GM18951 (cell line): ENCODE results near the gene ELK4.
A peak's percentile ranks its signal among the peaks of the same experiment; 100 is the strongest.
"Not testable (repeated sequence)": the region's sequence is repeated elsewhere in the genome, so short reads cannot be mapped to it uniquely, and the experiment has no call there.

ENCODE experiments used
- POLR2A ChIP-seq: IDR thresholded peaks from 4 replicates; pipeline ENCODE4 v1.6.1; 2011; ENCODE audit warnings: mild to moderate bottlenecking; ENCODE audit not compliant: insufficient read length, insufficient read depth; ENCODE audit errors: extremely low read depth
- in situ Hi-C: fragments of 300-500 bp; cut with MboI; formaldehyde crosslinking; loops from one replicate; pipeline ENCODE4 v1.12.0; 2022; ENCODE audit warnings: low sequenced_read_pairs, mixed read lengths, inconsistent platforms; ENCODE audit not compliant: unreplicated experiment

The ELK4 gene

GRCh38 chr1:205660361-205660760, 28.6 kb upstream of the ELK4 start:
- TF ChIP-seq POLR2A = no peak
- in situ Hi-C loops = loop anchor here (5.0 kb wide), 1 partner anchor 57 kb away; no protein-coding TSS in a partner anchor

DNA sequence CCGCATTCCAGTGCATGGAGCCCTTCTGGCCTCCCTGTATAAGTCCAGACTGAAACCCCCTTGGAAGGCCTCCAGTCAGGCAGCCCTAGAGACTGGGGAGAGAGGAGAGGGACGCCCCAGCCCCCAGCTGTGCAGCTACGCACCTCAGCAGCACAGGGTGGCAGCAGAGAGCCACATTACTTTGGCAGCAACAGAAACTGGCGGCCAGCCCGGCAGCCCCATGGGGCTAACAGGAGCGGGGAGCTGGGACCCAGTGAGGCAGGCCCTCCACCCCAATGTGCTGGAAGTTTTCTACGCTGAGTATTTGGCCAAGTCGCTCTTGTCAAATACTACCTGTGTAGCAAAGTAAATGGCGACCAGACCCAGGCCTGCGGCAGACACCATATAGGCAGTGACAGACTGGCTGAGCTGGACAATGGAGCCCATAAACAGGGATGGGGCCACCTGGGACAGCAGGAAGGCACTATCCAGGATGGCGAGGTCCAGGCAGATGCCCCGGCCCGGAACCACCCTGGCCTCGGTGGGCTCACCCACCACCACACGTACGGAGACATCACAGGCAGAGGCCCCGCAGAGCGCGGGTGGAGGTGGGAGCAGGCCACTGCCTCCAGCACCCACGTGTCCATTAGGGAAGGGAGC, 27.3 kb upstream of the ELK4 start:
- in situ Hi-C loops = loop anchor here (5.0 to 10.0 kb wide), 2 partner anchors 72 to 124 kb away; no protein-coding TSS in a partner anchor
- no peak for TF ChIP-seq POLR2A

GRCh38 chr1:205656236-205656635, 24.4 kb upstream of the ELK4 start:
- in situ Hi-C loops = loop anchor here (5.0 to 10.0 kb wide), 2 partner anchors 69 to 121 kb away; no protein-coding TSS in a partner anchor

GRCh38 chr1:205652984-205653383, 21.2 kb upstream of the ELK4 start:
- TF ChIP-seq POLR2A = no peak
- in situ Hi-C loops = loop anchor here (10.0 kb wide), 1 partner anchor 118 kb away; no protein-coding TSS in a partner anchor

More at GRCh38 chr1:205656236-205656635, 24.4 kb upstream of the ELK4 start:
- no peak for TF ChIP-seq POLR2A

DNA sequence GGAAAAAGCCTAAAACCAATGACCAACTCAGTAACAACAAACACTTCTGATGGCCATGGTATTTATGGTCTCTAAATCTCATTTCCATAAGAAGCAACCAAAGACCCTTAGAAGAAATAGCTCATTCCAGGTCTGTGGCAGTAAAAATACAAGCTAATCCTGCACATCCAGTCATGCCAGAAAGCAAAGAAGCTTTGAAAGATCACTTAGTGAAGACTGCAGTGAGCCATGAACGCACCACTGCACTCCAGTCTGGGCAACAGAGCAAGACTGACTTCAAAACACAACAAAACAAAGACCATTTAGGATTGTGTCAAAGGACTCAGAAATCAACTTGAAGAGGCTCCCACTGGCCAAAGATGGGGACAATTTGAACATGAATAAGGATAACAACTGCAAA, 18.4 kb upstream of the ELK4 start:
- TF ChIP-seq POLR2A = no peak
- in situ Hi-C loops = loop anchor here (10.0 kb wide), 1 partner anchor 115 kb away; no protein-coding TSS in a partner anchor

DNA sequence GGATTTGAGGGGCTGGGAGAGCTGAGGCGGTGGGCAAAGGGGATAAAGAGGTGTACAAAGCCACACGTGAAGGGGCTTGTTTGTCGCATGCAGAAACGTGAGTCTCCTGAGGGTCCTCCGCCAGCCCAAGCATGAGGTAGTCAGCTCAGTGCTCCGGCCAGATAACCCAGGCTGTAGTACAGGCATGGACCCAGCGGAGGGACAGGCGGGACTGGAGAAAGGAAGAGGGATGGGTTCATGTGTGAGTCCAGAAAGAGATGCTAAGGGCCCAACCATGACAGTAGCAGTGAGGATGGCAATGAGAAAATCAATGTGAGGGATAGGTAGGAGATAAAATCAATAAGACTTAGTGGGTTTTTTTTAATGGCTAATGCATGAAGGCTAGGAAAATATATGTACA, 13.7 kb upstream of the ELK4 start:
- no peak for TF ChIP-seq POLR2A
- in situ Hi-C loops = no loop called here

- no peak for TF ChIP-seq POLR2A
- in situ Hi-C loops = no loop called here
These were observed 11.0 kb upstream of the ELK4 start for GRCh38 chr1:205642679-205643307.

DNA sequence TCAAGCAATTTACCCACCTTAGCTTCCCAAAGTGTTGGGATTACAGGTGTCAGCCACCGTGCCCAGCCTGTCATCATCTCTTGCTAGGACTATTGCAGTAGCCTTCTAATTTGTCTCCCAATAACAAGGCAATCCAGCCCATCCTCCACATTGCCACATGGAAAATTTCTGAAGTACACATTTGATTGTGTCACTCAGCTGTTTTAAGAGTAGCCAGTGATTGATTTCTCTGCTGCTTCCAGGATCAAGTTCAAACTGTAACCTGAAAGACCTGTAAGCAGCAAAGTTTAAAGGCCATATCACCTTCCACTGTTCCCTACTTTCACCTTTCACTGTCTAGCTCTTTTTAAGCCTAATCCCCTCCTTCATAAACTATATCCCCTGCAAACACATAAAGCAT, 7.8 kb upstream of the ELK4 start:
- no peak for TF ChIP-seq POLR2A
- in situ Hi-C loops = no loop called here

DNA sequence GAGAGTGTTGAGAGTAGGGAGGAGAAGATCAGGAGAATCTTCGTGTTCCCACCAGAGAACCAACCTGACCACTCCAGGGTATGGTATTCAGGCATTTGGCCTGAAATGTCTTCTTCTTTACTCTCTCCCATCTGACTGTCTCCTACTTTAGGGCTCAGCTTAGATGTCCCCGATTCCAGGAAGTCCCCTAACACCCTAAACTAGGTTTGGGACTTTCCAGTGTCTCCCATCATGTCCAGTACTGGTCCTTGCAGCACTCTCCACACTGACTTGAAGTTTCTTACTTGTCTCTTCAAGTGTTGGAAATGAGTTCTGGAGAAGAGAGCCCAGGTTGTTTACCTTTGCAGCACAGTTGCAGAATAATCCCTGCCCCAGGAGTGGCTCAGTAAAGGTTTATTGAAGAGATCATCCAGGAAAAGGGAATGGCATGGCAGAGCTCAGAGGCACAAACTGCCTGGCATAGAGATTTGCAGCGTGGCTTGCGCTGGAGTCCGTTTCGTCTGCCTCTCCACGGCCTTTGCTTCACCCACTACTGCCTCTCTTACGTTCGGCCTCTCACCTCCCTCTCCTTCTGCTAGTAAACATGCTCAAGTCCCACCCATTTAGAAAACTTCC, 6.2 kb upstream of the ELK4 start:
- no peak for TF ChIP-seq POLR2A
- in situ Hi-C loops = no loop called here

DNA sequence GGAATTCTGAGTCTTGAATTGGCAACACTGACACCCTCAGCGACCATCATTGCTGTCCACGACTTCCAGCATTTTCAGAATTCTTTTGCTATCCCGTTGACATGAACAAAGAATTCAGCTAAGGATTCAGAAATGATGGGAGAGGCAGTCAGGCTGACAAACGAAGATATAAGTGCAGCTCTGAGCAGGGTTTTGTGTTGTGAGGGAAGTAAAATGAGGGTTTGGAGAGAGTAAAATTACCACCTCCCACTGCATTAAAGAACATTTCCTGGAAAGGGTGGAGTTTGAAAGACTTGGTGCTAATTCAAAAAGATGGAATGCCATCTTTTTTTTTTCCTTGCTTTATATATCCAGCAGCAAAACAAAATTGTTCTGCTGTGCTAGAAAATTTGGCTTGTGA, 4.9 kb upstream of the ELK4 start:
- in situ Hi-C loops = no loop called here
- no peak for TF ChIP-seq POLR2A

- in situ Hi-C loops = not testable (repeated sequence)
These were observed 4.3 kb upstream of the ELK4 start for GRCh38 chr1:205636138-205636530.

DNA sequence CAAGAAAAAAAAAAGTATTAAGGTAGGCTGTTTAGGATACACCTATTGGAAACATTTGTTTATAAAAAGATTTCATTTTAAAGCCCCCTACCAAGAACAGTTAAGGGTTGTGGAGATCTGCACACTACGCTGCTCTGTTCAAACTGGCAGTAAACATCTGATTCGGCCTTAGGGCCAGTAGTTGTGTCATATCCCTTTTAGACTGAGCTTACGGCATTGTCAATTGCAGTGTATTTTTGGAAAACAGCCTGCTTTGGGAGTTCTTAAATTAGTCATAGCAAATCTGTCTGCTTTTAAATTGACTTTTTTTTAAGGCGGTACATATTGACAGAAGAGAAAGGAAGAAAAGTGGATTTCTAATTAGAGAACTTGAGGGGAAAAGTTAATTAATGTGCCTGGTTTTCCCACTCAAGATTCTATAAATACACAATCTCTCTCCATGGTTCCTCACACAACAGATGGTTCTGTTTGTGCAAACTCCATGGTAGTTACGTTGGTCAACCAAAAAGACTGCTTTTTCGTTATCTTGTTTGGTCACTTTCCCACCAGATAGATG, 1.7 kb upstream of the ELK4 start:
- no peak for TF ChIP-seq POLR2A
- in situ Hi-C loops = no loop called here

DNA sequence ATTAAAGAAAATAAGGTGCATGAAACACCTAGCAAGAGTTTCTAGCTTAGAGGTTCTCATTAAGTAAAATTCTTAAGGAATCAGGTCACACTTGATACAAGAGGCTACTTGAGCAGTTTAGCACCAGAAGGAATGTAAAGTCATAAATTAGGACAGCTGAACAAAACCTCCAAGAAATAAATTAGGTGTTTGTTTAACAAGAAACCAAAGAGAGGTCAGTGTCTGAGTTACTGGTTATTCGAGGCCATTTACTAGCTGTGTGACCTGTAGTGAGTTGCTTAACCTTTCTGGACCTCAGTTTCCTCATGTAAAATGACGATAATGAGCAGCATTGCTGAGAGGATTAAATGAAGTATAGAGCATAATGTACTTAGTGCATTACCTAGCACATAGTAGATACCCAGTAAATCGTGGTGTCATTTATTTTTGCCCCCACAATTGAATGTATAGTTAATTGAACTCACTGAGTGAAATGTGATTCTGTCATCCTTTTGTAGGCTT, 908 bp upstream of the ELK4 start:
- TF ChIP-seq POLR2A = no peak
- in situ Hi-C loops = no loop called here

GRCh38 chr1:205631010-205631767, 622 bp downstream of the ELK4 start:
- in situ Hi-C loops = no loop called here
- peak; percentile 49 for TF ChIP-seq POLR2A
